Mucosa of rectum (tissue), 2 donors: ENCODE results near the gene H6PD.

ENCODE experiments used
- H3K27ac ChIP-seq, 2 donors: one replicate each; pipeline ENCODE4 v1.7.0; 2013; ENCODE audit warnings: inconsistent platforms in 2 of 2, low read depth in 2 of 2, low read length in 2 of 2
- H3K27me3 ChIP-seq, 2 donors: one replicate each; pipeline ENCODE4 v1.7.0; 2013; ENCODE audit warnings: low read length in 2 of 2; ENCODE audit not compliant: control insufficient read depth in 2 of 2, insufficient read depth in 2 of 2
- H3K36me3 ChIP-seq, 2 donors: one replicate each; pipeline ENCODE4 v1.7.0; 2013; ENCODE audit warnings: low read length in 2 of 2; ENCODE audit not compliant: control insufficient read depth in 2 of 2, insufficient read depth in 2 of 2
- H3K4me1 ChIP-seq, 2 donors: one replicate each; pipeline ENCODE4 v1.7.0; 2013; ENCODE audit warnings: low read length in 2 of 2, mild to moderate bottlenecking in 1 of 2; ENCODE audit not compliant: control insufficient read depth in 2 of 2, insufficient read depth in 2 of 2
- H3K4me3 ChIP-seq, 2 donors: one replicate each; pipeline ENCODE4 v1.7.0; 2013; ENCODE audit warnings: low read length in 2 of 2
- H3K9ac ChIP-seq, 2 donors: one replicate each; pipeline ENCODE4 v1.7.0; 2013; ENCODE audit warnings: low read length in 2 of 2, low read depth in 1 of 2, mild to moderate bottlenecking in 1 of 2
- H3K9me3 ChIP-seq, 2 donors: one replicate each; pipeline ENCODE4 v1.7.0; 2013; ENCODE audit warnings: low read length in 2 of 2; ENCODE audit not compliant: control insufficient read depth in 2 of 2
- donor health status: healthy.
- donor health status: Normal muscosa, but diverticular disease.

H6PD gene

GRCh38 chr1:9196129-9197040 is 38.2 kb upstream of the H6PD start:
- Histone ChIP-seq H3K27ac (no peak overlapping the region), H3K4me3 (no peak overlapping the region), H3K4me1 (peaks cover 0 to 5% of the 10 kb centered on the region in 2 donors), H3K9me3 (no peaks in the 10 kb centered on the region), H3K27me3 (peaks cover 28 to 35% of the 10 kb centered on the region in 2 donors), H3K9ac (no peak overlapping the region), H3K36me3 (no peaks in the 10 kb centered on the region)

- no peak overlapping the region for H3K4me3 ChIP-seq
- no peaks in the 10 kb centered on the region for H3K9me3 ChIP-seq
- no peak overlapping the region for H3K27ac ChIP-seq
- no peaks in the 10 kb centered on the region for H3K36me3 ChIP-seq
- H3K9ac ChIP-seq: no peak overlapping the region
- H3K27me3 ChIP-seq: peaks cover 30 to 43% of the 10 kb centered on the region in 2 donors
- peaks cover 0 to 5% of the 10 kb centered on the region in 2 donors for H3K4me1 ChIP-seq
Measured at GRCh38 chr1:9197186-9198099, 37.1 kb upstream of the H6PD start.

GRCh38 chr1:9198538-9199361 is 35.8 kb upstream of the H6PD start:
- Histone ChIP-seq H3K9me3 (no peaks in the 10 kb centered on the region), H3K27ac (no peak overlapping the region), H3K27me3 (peaks cover 41 to 45% of the 10 kb centered on the region in 2 donors), H3K9ac (no peak overlapping the region), H3K4me3 (no peak overlapping the region), H3K36me3 (no peaks in the 10 kb centered on the region), H3K4me1 (peaks cover 0 to 5% of the 10 kb centered on the region in 2 donors)

- no peak overlapping the region for H3K4me3 ChIP-seq
- no peaks in the 10 kb centered on the region for H3K36me3 ChIP-seq
- H3K9me3 ChIP-seq: no peaks in the 10 kb centered on the region
Measured at GRCh38 chr1:9200441-9200840, 34.1 kb upstream of the H6PD start.

GRCh38 chr1:9201401-9202239 is 33.0 kb upstream of the H6PD start:
- no peaks in the 10 kb centered on the region for H3K36me3 ChIP-seq
- no peaks in the 10 kb centered on the region for H3K9me3 ChIP-seq
- H3K4me3 ChIP-seq: peak overlapping the region; percentile 32 to 50
- H3K9ac ChIP-seq: no peak overlapping the region
- peaks cover 0 to 4% of the 10 kb centered on the region in 2 donors for H3K4me1 ChIP-seq
- no peak overlapping the region for H3K27ac ChIP-seq
- peaks cover 49 to 52% of the 10 kb centered on the region in 2 donors for H3K27me3 ChIP-seq

More at GRCh38 chr1:9200441-9200840, 34.1 kb upstream of the H6PD start:
- peaks cover 45 to 48% of the 10 kb centered on the region in 2 donors for H3K27me3 ChIP-seq
- H3K4me1 ChIP-seq: peaks cover 0 to 5% of the 10 kb centered on the region in 2 donors
- no peak overlapping the region for H3K27ac ChIP-seq
- no peak overlapping the region for H3K9ac ChIP-seq

- Histone ChIP-seq H3K27me3 (peaks cover 49 to 53% of the 10 kb centered on the region in 2 donors), H3K4me1 (peaks cover 0 to 2% of the 10 kb centered on the region in 2 donors), H3K27ac (no peak overlapping the region), H3K4me3 (no peak overlapping the region), H3K9ac (no peak overlapping the region), H3K36me3 (no peaks in the 10 kb centered on the region), H3K9me3 (no peaks in the 10 kb centered on the region)
Measured at GRCh38 chr1:9202240-9202870, 32.2 kb upstream of the H6PD start.

- H3K36me3 ChIP-seq: no peaks in the 10 kb centered on the region
- H3K9me3 ChIP-seq: no peaks in the 10 kb centered on the region
- no peaks in the 10 kb centered on the region for H3K4me1 ChIP-seq
- no peak overlapping the region for H3K4me3 ChIP-seq
- H3K27ac ChIP-seq: no peak overlapping the region
- no peak overlapping the region for H3K9ac ChIP-seq
- peaks cover 40 to 54% of the 10 kb centered on the region in 2 donors for H3K27me3 ChIP-seq
Measured at GRCh38 chr1:9203511-9203982, 31.0 kb upstream of the H6PD start.

GRCh38 chr1:9204156-9204720 is 30.3 kb upstream of the H6PD start:
- Histone ChIP-seq H3K36me3 (no peaks in the 10 kb centered on the region), H3K9ac (no peak overlapping the region), H3K4me1 (no peaks in the 10 kb centered on the region), H3K9me3 (no peaks in the 10 kb centered on the region), H3K4me3 (no peak overlapping the region), H3K27ac (no peak overlapping the region), H3K27me3 (peaks cover 36 to 50% of the 10 kb centered on the region in 2 donors)
